SH-SY5Y (cell line): ENCODE measurements around the gene WIPF2.

Experiments used
- GATA2 ChIP-seq: IDR thresholded peaks from 2 replicates; pipeline ENCODE4 v1.6.1; 2011; ENCODE audit warnings: mild to moderate bottlenecking, low read depth, low read length
- GATA3 ChIP-seq: IDR thresholded peaks from 2 replicates; pipeline ENCODE4 v1.6.1; 2011; ENCODE audit warnings: low read depth, mild to moderate bottlenecking, low read length, moderate library complexity

DNA sequence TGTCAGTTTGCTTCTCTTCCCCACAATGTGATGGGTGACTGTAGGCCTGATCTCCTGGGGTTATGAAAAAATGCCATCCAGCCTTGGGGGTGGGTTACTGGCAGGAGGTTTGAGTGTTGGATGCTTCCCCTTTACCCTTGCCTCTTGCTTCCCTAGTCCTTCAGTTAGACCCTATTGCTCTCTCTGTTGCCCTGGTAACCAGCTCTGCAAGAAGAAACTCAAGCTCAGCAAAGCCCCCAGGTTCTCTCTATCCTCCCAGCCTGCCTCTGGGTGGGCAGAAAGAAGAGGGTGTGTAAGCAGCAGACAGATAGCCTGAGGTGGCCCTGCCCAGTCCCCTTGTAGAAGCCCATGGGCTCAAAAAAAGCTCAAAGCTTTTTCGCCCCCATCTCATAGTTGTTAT, 44.6 kb upstream of the WIPF2 start:
- no peak for TF ChIP-seq GATA2
- no peak for TF ChIP-seq GATA3
